Smooth muscle cell of the coronary artery (primary cell): ENCODE results near the gene POFUT1. TPM values are rescaled to one million over a fixed set of nuclear protein-coding genes. Genes with fewer than 3 reads are reported as not detected.

Experiments
- total RNA-seq: library from RNA; depleted of rRNA; stranded (reverse); fragments of >200 nt; gene quantifications from 2 replicates; pipeline ENCODE4 v1.2.3, GENCODE V29; 2014; ENCODE audit warnings: low replicate concordance

The POFUT1 gene
- total RNA-seq: 27.4 and 29.1 TPM in 2 replicates

GRCh38 chr20:32207626-32208498 is at the start of gene POFUT1, which contains the start of gene PLAGL2:
Gene POFUT1, plus strand, starts transcription at chr20:32207880. Its CDS starts 62 bp downstream, at chr20:32207942.
Gene PLAGL2, minus strand, starts transcription at chr20:32207743. Its CDS starts 5,565 bp downstream, at chr20:32202178.

GRCh38 chr20:32277361-32278198 is 69.9 kb downstream of the POFUT1 start, which contains the start of gene KIF3B:
Gene KIF3B, plus strand, starts transcription at chr20:32277651. Its CDS starts 32,127 bp downstream, at chr20:32309778.

Other genes with a start within 250 kb of the POFUT1 start
- gene XKR7, start 239.7 kb upstream of the POFUT1 start, total RNA-seq: not detected in 2 replicates
- gene CCM2L, start 197.4 kb upstream of the POFUT1 start, total RNA-seq: 0.23 TPM in 1 of 2 replicates, not detected in the other
- not detected in 2 replicates for gene HCK, start 155.6 kb upstream of the POFUT1 start, total RNA-seq
- 22.9 and 24.5 TPM in 2 replicates for gene TM9SF4, start 98.2 kb upstream of the POFUT1 start, total RNA-seq
- 0.59 and 1.1 TPM in 2 replicates for gene PLAGL2, start 137 bp upstream of the POFUT1 start, total RNA-seq
- gene KIF3B, start 69.8 kb downstream of the POFUT1 start, total RNA-seq: 25.9 and 35.9 TPM in 2 replicates
- 23.8 and 26.8 TPM in 2 replicates for gene ASXL1, start 150.5 kb downstream of the POFUT1 start, total RNA-seq